ENCODE data around the gene DDRGK1. TPM values are rescaled to one million over a fixed set of nuclear protein-coding genes. Genes with fewer than 3 reads are reported as not detected.
A peak's percentile ranks its signal among the peaks of the same experiment; 100 is the strongest.

DDRGK1 gene
- total and polyA plus RNA-seq, 2 of the 8 experiments (the other 6 are each of a cell fraction or from before 2014, with no cell fraction given) = 29.4 to 42.0 TPM

- FAIRE-seq = peak; percentile 7
- 6% methylated on average over 20 of the region's 39 CpGs; no CpG with 5 or more reads in 1 of the 2 experiments for WGBS, 2 experiments (ENCODE audit: extremely low coverage in 1 of 2, insufficient coverage in 1 of 2, insufficient read length in 1 of 2, insufficient replicate concordance in 2 of 2, low coverage in 1 of 2, low lambda C conversion rate in 2 of 2, missing lambda C conversion rate in 1 of 2)
- peaks cover 9% of the 10 kb centered on the region; the same call in 1 of the 2 replicates for H3K23me2 ChIP-seq (ENCODE audit: low read depth, low read length)
- peak; percentile 26 to 56 (median 30) for TF ChIP-seq CTCF (IDR thresholded peaks at IDR 0.05; ENCODE audit: control extremely low read depth in 1 of 3, insufficient read depth in 1 of 3, low read depth in 1 of 3, low read length in 3 of 3)
- peak; percentile 87 for TF ChIP-seq ASH2L (IDR thresholded peaks at IDR 0.05; ENCODE audit: low read length)
- TF ChIP-seq SIN3A (conservative IDR thresholded peaks at IDR 0.05 in 1 of 2, IDR thresholded peaks at IDR 0.05 in 1 of 2; ENCODE audit: low read depth in 1 of 2, low read length in 2 of 2) = peak in 1 of 2 experiments; percentile 57; a peak in 1 of 4 replicates
- no peak; a peak in 1 of 3 replicates for TF ChIP-seq EP300 (IDR thresholded peaks at IDR 0.05; ENCODE audit: borderline replicate concordance in 1 of 2, low read depth in 2 of 2, low read length in 2 of 2)
- no peak for TF ChIP-seq FOSL1 (IDR thresholded peaks at IDR 0.05; ENCODE audit: insufficient read depth, low read depth, low read length)
- peak; percentile 52; the same call in 1 of the 2 replicates for TF ChIP-seq SP1 (IDR thresholded peaks at IDR 0.05; ENCODE audit: low read depth, low read length)
- no peak for TF ChIP-seq CBX5 (IDR thresholded peaks at IDR 0.05; ENCODE audit: low read depth, low read length)
Measured at GRCh38 chr20:3168079-3168828, 36.2 kb downstream of the DDRGK1 start.

More at GRCh38 chr20:3168079-3168828, 36.2 kb downstream of the DDRGK1 start:
- Histone ChIP-seq H3K56ac (replicated peaks; ENCODE audit: insufficient read length, low read depth, low read length) (peak overlapping the region; percentile 59), H4K5ac (ENCODE audit: insufficient read length, low read depth, low read length) (peak overlapping the region; percentile 95), H2BK20ac (ENCODE audit: low read length) (no peak overlapping the region), H3K36me3 (ENCODE audit: control insufficient read depth in 2 of 4, insufficient read depth in 4 of 4, low read length in 3 of 4) (peaks cover 0 to 15% (median 2%) of the 10 kb centered on the region in 4 experiments; a peak in 5 of 8 replicates), H2BK12ac (ENCODE audit: low read depth, low read length) (peak overlapping the region; percentile 29; the same call in 1 of the 2 replicates), H3K9ac (replicated peaks in 1 of 4; ENCODE audit: extremely low read depth in 1 of 4, low read depth in 3 of 4, low read length in 3 of 4) (peak overlapping the region in 3 of 4 experiments; percentile 42 to 67 (median 66); a peak in 5 of 7 replicates), H2AFZ (ENCODE audit: low read length) (peak overlapping the region; percentile 68; the same call in 1 of the 2 replicates), H4K20me1 (replicated peaks in 1 of 2; ENCODE audit: control insufficient read depth in 1 of 2, insufficient read depth in 2 of 2, low read length in 2 of 2) (peaks cover 0 to 2% of the 10 kb centered on the region in 2 experiments), H3K14ac (ENCODE audit: insufficient read length) (no peak overlapping the region), H4K8ac (ENCODE audit: extremely low read depth, insufficient read depth, low read length) (peak overlapping the region; percentile 94), H3K27me3 (replicated peaks in 1 of 4; ENCODE audit: control insufficient read depth in 3 of 4, extremely low read depth in 1 of 4, insufficient read depth in 3 of 4, low read length in 3 of 4) (no peaks in the 10 kb centered on the region; a peak in 1 of 7 replicates), H3K18ac (ENCODE audit: extremely low read depth, low read length) (peak overlapping the region; percentile 93), H4K91ac (replicated peaks; ENCODE audit: insufficient read length, low read length) (peak overlapping the region; percentile 97), H3K79me1 (ENCODE audit: low read depth, low read length) (no peaks in the 10 kb centered on the region; the same call in 1 of the 2 replicates), H3K4me2 (ENCODE audit: insufficient read depth in 1 of 2, low read depth in 2 of 2, low read length in 2 of 2) (peak overlapping the region; percentile 86 to 89), H3K4me3 (ENCODE audit: extremely low read depth in 1 of 4, insufficient read depth in 2 of 4, low read depth in 3 of 4, low read length in 4 of 4) (peak overlapping the region; percentile 37 to 56 (median 48)), H2BK15ac (ENCODE audit: low read length) (no peak overlapping the region), H2BK5ac (ENCODE audit: low read depth, low read length) (peak overlapping the region; percentile 79; the same call in 1 of the 2 replicates), H2AK5ac (ENCODE audit: low read depth, low read length) (no peak overlapping the region), H3K9me3 (ENCODE audit: insufficient read depth in 2 of 2, low read depth in 1 of 2, low read length in 1 of 2) (no peaks in the 10 kb centered on the region), H2BK120ac (replicated peaks; ENCODE audit: low read depth, low read length) (peak overlapping the region; percentile 87), H3K4ac (replicated peaks; ENCODE audit: insufficient read length, low read depth, low read length) (peak overlapping the region; percentile 78), H3K27ac (ENCODE audit: low read depth, low read length) (peak overlapping the region; percentile 75), H3K79me2 (ENCODE audit: control insufficient read depth in 1 of 2, insufficient read depth in 2 of 2, low read length in 2 of 2) (0 out of 4 replicates have a peak, but pooled peaks cover 0 to 5% of the 10 kb centered on the region in 2 experiments), H3K4me1 (replicated peaks in 1 of 4; ENCODE audit: control insufficient read depth in 3 of 4, insufficient read depth in 4 of 4, low read length in 3 of 4) (peaks cover 5 to 30% (median 24%) of the 10 kb centered on the region in 4 experiments), H3K23ac (ENCODE audit: insufficient read length) (no peak overlapping the region)
- ChIA-PET CTCF (ENCODE audit: partially characterized antibody) (interaction anchor here (0.8 to 1.5 kb wide), 5 partner anchors 49 to 146 kb away, joined by 3 to 5 read pairs (median 4); no protein-coding TSS in a partner anchor), POLR2A (ENCODE audit: partially characterized antibody) (interaction anchor here (0.9 to 2.8 kb wide), 6 partner anchors 9 to 40 kb away, joined by 3 to 11 read pairs (median 4); partner anchors contain the start of genes FASTKD5 and UBOX5)
- peak; percentile 46 to 84 for DNase-seq (ENCODE audit: low read depth in 1 of 2, low spot score in 2 of 2)
